ENCODE data around the gene LIAS. TPM values are rescaled to one million over a fixed set of nuclear protein-coding genes. Genes with fewer than 3 reads are reported as not detected.

Gene LIAS
- total and polyA plus RNA-seq, 4 experiments from 2014 or later, result 13.2 to 24.7 (median 19.7) TPM

DNA sequence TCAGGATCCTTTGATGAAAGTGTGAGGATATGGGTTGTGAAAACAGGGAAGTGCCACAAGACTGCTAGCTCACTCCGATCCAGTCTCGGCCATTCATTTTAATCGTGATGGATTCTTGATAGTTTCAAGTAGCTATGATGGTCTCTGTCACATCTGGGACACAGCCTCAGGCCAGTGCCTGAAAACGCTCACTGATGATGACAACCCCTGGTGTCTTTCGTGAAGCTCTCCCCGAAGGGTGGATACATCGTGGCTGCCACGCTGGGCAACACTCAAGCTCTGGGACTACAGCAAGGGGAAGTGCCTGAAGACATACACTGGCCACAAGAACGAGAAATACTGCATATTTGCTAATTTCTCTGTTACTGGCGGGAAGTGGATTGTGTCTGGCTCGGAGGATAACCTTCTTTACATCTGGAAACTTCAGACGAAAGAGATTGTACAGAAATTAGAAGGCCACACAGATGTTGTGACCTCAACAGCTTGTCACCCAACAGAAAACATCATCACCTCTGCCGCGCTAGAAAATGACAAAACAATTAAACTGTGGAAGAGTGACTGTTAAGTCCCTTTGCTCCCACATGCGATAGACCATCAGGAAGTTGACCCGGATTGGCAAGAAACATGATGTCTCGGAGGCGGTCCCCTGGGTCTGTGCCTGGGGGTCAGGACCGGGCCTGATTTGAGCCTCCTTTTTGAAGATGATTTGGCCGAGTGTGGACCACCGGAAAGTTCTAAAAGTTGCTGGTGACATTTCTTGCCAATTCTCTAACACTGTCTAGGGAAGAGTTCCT is 22.2 kb downstream of the LIAS start:
- no peak overlapping the region for H3K4me3 Mint-ChIP-seq
- Histone ChIP-seq H3K9me3 (ENCODE audit: control insufficient read depth in 1 of 2, low read length in 2 of 2) (no peaks in the 10 kb centered on the region), H3K27ac (ENCODE audit: low read depth, low read length) (no peak overlapping the region), H3K27me3 (ENCODE audit: insufficient read depth, low read length) (no peaks in the 10 kb centered on the region), H3K36me3 (ENCODE audit: insufficient read depth, low read length) (no peaks in the 10 kb centered on the region), H3K4me3 (ENCODE audit: low read length in 2 of 2) (no peak overlapping the region), H3K4me1 (ENCODE audit: insufficient read depth, low read length) (no peaks in the 10 kb centered on the region)
- intact Hi-C loops (cut with micrococcal nuclease), result no loop called here
- peaks cover 0 to 8% of the 10 kb centered on the region in 2 donors for H3K36me3 Mint-ChIP-seq
- no peaks in the 10 kb centered on the region for H3K4me1 Mint-ChIP-seq
- H3K9me3 Mint-ChIP-seq, result peaks cover 0 to 11% (median 8%) of the 10 kb centered on the region in 8 donors
- POLR2A ChIA-PET (ENCODE audit: partially characterized antibody), result interaction anchor here (0.6 kb wide), 1 partner anchor 249 kb away, joined by 3 read pairs; no protein-coding TSS in a partner anchor
- CTCF ChIA-PET (ENCODE audit: partially characterized antibody), result interaction anchor here (1.9 kb wide), 1 partner anchor 9 kb away, joined by 7 read pairs; no protein-coding TSS in a partner anchor
- DNase-seq, result no peak
- H3K27ac Mint-ChIP-seq, result no peak overlapping the region
- no peaks in the 10 kb centered on the region for H3K27me3 Mint-ChIP-seq

DNA sequence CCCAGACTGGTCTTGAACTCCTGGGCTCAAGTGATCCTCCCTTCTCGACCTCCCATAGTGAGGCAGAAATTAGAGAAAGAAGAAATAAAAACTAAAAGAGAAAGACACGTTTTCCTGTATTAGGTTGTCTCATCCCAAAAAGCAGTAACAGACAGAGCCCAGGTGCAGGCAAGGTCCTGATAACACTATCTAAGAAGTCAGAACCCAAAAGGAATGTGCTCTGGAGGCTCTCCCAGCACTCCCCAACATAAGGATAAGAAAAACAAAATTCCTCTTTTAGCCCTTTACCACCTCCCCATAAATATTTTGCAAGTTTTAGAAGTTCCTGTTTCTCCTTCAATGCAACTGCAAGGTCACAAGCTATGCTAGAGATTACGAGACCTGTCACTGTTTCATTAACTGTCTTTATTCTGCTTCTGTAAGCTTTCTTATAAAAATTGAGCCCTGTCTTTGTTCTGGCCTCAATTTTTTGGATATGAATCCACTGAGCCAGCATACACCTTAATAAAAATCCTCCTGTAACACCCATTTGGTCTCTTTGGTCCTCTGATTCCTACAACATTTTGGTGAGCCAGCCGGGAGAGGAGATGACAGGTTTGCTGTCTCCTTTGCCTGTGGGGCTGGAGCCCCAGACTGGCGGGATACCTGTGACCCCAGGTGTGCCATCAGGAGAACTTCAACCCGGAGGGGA is 25.9 kb downstream of the LIAS start:
- H3K27ac Mint-ChIP-seq, result no peak overlapping the region
- no peak overlapping the region for H3K4me3 Mint-ChIP-seq

DNA sequence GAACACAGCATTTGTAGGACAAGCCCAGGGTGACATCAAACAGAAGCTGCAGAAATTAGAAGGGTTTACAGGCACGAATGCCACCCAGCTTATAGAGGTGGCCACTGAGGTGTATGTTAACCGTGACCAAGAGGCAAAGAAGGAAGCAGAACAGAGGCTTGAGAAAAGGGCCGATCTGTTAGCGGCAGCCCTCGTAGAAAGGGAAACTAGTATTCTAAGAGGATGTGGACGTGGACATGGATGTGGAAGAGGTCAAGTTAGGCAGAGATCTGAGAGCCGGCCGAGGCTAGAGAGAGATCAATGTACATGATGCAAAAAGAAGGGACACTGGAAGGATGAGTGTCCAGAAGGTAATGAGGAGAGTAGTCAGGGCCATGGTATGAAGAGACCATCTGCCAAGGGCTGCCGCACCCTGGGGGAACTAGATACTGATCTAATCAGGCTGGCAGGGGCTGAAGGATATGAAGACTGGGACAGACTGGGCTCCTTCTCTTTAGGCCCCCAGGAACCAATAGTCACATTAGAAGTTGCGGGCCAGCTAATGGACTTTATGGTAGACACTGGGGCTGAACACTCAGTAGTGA is 27.5 kb downstream of the LIAS start:
- ChIA-PET POLR2A (ENCODE audit: partially characterized antibody) (no interaction called here), CTCF (ENCODE audit: partially characterized antibody) (no interaction called here)
- intact Hi-C loops (cut with micrococcal nuclease), result no loop called here
- no peaks in the 10 kb centered on the region for H3K36me3 Mint-ChIP-seq
- H3K27ac ChIP-seq (ENCODE audit: low read depth, low read length), result no peak overlapping the region
- no peaks in the 10 kb centered on the region for H3K27me3 ChIP-seq (ENCODE audit: insufficient read depth, low read length)
- no peaks in the 10 kb centered on the region for H3K4me1 ChIP-seq (ENCODE audit: insufficient read depth, low read length)
- no peak overlapping the region for H3K27ac Mint-ChIP-seq
- H3K9me3 ChIP-seq (ENCODE audit: control insufficient read depth in 1 of 2, low read length in 2 of 2), result no peaks in the 10 kb centered on the region
- peaks cover 0 to 11% (median 8%) of the 10 kb centered on the region in 8 donors for H3K9me3 Mint-ChIP-seq
- DNase-seq, result no peak
- peaks cover 0 to 2% of the 10 kb centered on the region in 2 donors for H3K27me3 Mint-ChIP-seq
- no peak overlapping the region for H3K4me3 ChIP-seq (ENCODE audit: low read length in 2 of 2)
- no peaks in the 10 kb centered on the region for H3K4me1 Mint-ChIP-seq
- H3K36me3 ChIP-seq (ENCODE audit: insufficient read depth, low read length), result no peaks in the 10 kb centered on the region
- no peak overlapping the region for H3K4me3 Mint-ChIP-seq

More for the DNA sequence above, 25.9 kb downstream of the LIAS start:
- Histone ChIP-seq H3K4me3 (ENCODE audit: low read length in 2 of 2) (no peak overlapping the region), H3K4me1 (ENCODE audit: insufficient read depth, low read length) (no peaks in the 10 kb centered on the region), H3K36me3 (ENCODE audit: insufficient read depth, low read length) (no peaks in the 10 kb centered on the region), H3K27me3 (ENCODE audit: insufficient read depth, low read length) (no peaks in the 10 kb centered on the region), H3K27ac (ENCODE audit: low read depth, low read length) (no peak overlapping the region), H3K9me3 (ENCODE audit: control insufficient read depth in 1 of 2, low read length in 2 of 2) (no peaks in the 10 kb centered on the region)
- Mint-ChIP-seq H3K27me3 (peaks cover 0 to 2% of the 10 kb centered on the region in 2 donors), H3K4me1 (no peaks in the 10 kb centered on the region), H3K9me3 (peaks cover 0 to 11% (median 8%) of the 10 kb centered on the region in 8 donors), H3K36me3 (no peaks in the 10 kb centered on the region)
- no peak for DNase-seq
- intact Hi-C loops (cut with micrococcal nuclease), result no loop called here
- ChIA-PET POLR2A (ENCODE audit: partially characterized antibody) (no interaction called here), CTCF (ENCODE audit: partially characterized antibody) (interaction anchor here (0.7 kb wide), 1 partner anchor 726 kb away, joined by 3 read pairs; no protein-coding TSS in a partner anchor)

- H3K4me1 ChIP-seq (ENCODE audit: insufficient read depth, low read length), result no peaks in the 10 kb centered on the region
- Mint-ChIP-seq H3K4me3 (no peak overlapping the region), H3K9me3 (peaks cover 0 to 2% (median 0%) of the 10 kb centered on the region in 8 donors), H3K27ac (no peak overlapping the region), H3K4me1 (no peaks in the 10 kb centered on the region), H3K27me3 (peaks cover 2% of the 10 kb centered on the region in 2 donors), H3K36me3 (no peaks in the 10 kb centered on the region)
- DNase-seq, result no peak
- intact Hi-C loops (cut with micrococcal nuclease), result no loop called here
- no peaks in the 10 kb centered on the region for H3K9me3 ChIP-seq (ENCODE audit: control insufficient read depth in 1 of 2, low read length in 2 of 2)
- no peak overlapping the region for H3K27ac ChIP-seq (ENCODE audit: low read depth, low read length)
- CTCF ChIA-PET (ENCODE audit: partially characterized antibody), result interaction anchor here (1.1 kb wide), 1 partner anchor 21 kb away, joined by 3 read pairs; no protein-coding TSS in a partner anchor
- no peaks in the 10 kb centered on the region for H3K36me3 ChIP-seq (ENCODE audit: insufficient read depth, low read length)
- POLR2A ChIA-PET (ENCODE audit: partially characterized antibody), result no interaction called here
- no peaks in the 10 kb centered on the region for H3K27me3 ChIP-seq (ENCODE audit: insufficient read depth, low read length)
- no peak overlapping the region for H3K4me3 ChIP-seq (ENCODE audit: low read length in 2 of 2)
These were observed 31.5 kb downstream of the LIAS start for GRCh38 chr4:39490322-39490721.

DNA sequence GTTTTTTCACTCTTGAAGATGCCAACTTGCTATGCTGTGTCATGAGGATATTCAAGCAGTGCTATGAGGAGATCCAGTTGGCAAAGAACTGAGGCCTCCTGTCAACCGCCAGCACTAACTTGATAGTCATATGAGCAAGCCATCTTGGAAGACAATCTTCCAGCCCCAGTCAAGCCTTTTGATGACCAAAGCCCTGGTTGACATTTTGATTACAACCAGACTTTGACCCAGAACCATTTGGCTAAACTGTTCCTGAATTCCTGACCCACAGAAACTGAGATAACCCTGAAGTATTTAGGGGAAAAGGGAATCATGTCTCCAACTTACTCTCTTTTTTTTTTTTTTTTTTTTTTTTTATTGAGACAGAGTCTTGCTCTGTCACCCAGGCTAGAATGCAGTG is 35.5 kb downstream of the LIAS start:
- Histone ChIP-seq H3K4me1 (ENCODE audit: insufficient read depth, low read length) (no peaks in the 10 kb centered on the region), H3K27me3 (ENCODE audit: insufficient read depth, low read length) (no peaks in the 10 kb centered on the region), H3K36me3 (ENCODE audit: insufficient read depth, low read length) (no peaks in the 10 kb centered on the region), H3K4me3 (ENCODE audit: low read length in 2 of 2) (no peak overlapping the region), H3K27ac (ENCODE audit: low read depth, low read length) (no peak overlapping the region), H3K9me3 (ENCODE audit: control insufficient read depth in 1 of 2, low read length in 2 of 2) (no peaks in the 10 kb centered on the region)
- H3K9me3 Mint-ChIP-seq, result no peaks in the 10 kb centered on the region
- peaks cover 3 to 8% of the 10 kb centered on the region in 2 donors for H3K36me3 Mint-ChIP-seq
- H3K4me1 Mint-ChIP-seq, result no peaks in the 10 kb centered on the region
- H3K27ac Mint-ChIP-seq, result no peak overlapping the region
- intact Hi-C loops (cut with micrococcal nuclease), result no loop called here
- POLR2A ChIA-PET (ENCODE audit: partially characterized antibody), result no interaction called here
- no peak for DNase-seq
- CTCF ChIA-PET (ENCODE audit: partially characterized antibody), result no interaction called here
- no peak overlapping the region for H3K4me3 Mint-ChIP-seq
- peaks cover 0 to 2% of the 10 kb centered on the region in 2 donors for H3K27me3 Mint-ChIP-seq

GRCh38 chr4:39495446-39496213 is 36.8 kb downstream of the LIAS start:
- Histone ChIP-seq H3K36me3 (ENCODE audit: insufficient read depth, low read length) (no peaks in the 10 kb centered on the region), H3K9me3 (ENCODE audit: control insufficient read depth in 1 of 2, low read length in 2 of 2) (no peaks in the 10 kb centered on the region), H3K27ac (ENCODE audit: low read depth, low read length) (no peak overlapping the region), H3K4me1 (ENCODE audit: insufficient read depth, low read length) (no peaks in the 10 kb centered on the region), H3K4me3 (ENCODE audit: low read length in 2 of 2) (no peak overlapping the region), H3K27me3 (ENCODE audit: insufficient read depth, low read length) (no peaks in the 10 kb centered on the region)
- ChIA-PET POLR2A (ENCODE audit: partially characterized antibody) (no interaction called here), CTCF (ENCODE audit: partially characterized antibody) (interaction anchor here (1.2 to 1.5 kb wide), 2 partner anchors 8 to 24 kb away, joined by 3 read pairs; no protein-coding TSS in a partner anchor)
- Mint-ChIP-seq H3K4me3 (peak overlapping the region in 1 of 8 donors; percentile 42), H3K4me1 (no peaks in the 10 kb centered on the region), H3K27me3 (peaks cover 0 to 2% of the 10 kb centered on the region in 2 donors), H3K27ac (no peak overlapping the region), H3K9me3 (no peaks in the 10 kb centered on the region), H3K36me3 (peaks cover 7 to 13% of the 10 kb centered on the region in 2 donors)
- DNase-seq, result no peak
- intact Hi-C loops (cut with micrococcal nuclease), result no loop called here
